ENCODE data around the gene ZNF710.

GRCh38 chr15:90031231-90031791 is 30.2 kb downstream of the ZNF710 start:
- TF ChIP-seq ZNF558 (CRISPR knock-in tag; IDR thresholded peaks at IDR 0.05; ENCODE audit: borderline replicate concordance) (no peak), POLR2A (IDR thresholded peaks at IDR 0.05; ENCODE audit: insufficient read depth in 1 of 2, low read depth in 2 of 2, low read length in 2 of 2) (no peak), REST (IDR thresholded peaks at IDR 0.05; ENCODE audit: borderline replicate concordance in 1 of 2, low read depth in 1 of 2, low read length in 2 of 2) (no peak), EZH2 (conservative IDR thresholded peaks at IDR 0.05; ENCODE audit: low read depth, low read length) (no peak), EP300 (IDR thresholded peaks at IDR 0.05; ENCODE audit: low read depth in 2 of 2, low read length in 2 of 2) (no peak), EP300 (CRISPR knock-in tag; IDR thresholded peaks at IDR 0.05; ENCODE audit: borderline replicate concordance) (no peak), CREM (IDR thresholded peaks at IDR 0.05) (no peak), CREM (CRISPR knock-in tag; IDR thresholded peaks at IDR 0.05) (no peak), ZNF879 (CRISPR knock-in tag; IDR thresholded peaks at IDR 0.05) (no peak), PRMT3 (CRISPR knock-in tag; IDR thresholded peaks at IDR 0.05; ENCODE audit: borderline replicate concordance, low read depth) (no peak)
- TF ChIP-seq, protein P1, sequence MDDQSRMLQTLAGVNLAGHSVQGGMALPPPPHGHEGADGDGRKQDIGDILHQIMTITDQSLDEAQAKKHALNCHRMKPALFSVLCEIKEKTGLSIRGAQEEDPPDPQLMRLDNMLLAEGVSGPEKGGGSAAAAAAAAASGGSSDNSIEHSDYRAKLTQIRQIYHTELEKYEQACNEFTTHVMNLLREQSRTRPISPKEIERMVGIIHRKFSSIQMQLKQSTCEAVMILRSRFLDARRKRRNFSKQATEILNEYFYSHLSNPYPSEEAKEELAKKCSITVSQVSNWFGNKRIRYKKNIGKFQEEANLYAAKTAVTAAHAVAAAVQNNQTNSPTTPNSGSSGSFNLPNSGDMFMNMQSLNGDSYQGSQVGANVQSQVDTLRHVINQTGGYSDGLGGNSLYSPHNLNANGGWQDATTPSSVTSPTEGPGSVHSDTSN (CRISPR knock-in tag; IDR thresholded peaks at IDR 0.05; ENCODE audit: borderline replicate concordance), result no peak
- TF ChIP-seq, protein P2, sequence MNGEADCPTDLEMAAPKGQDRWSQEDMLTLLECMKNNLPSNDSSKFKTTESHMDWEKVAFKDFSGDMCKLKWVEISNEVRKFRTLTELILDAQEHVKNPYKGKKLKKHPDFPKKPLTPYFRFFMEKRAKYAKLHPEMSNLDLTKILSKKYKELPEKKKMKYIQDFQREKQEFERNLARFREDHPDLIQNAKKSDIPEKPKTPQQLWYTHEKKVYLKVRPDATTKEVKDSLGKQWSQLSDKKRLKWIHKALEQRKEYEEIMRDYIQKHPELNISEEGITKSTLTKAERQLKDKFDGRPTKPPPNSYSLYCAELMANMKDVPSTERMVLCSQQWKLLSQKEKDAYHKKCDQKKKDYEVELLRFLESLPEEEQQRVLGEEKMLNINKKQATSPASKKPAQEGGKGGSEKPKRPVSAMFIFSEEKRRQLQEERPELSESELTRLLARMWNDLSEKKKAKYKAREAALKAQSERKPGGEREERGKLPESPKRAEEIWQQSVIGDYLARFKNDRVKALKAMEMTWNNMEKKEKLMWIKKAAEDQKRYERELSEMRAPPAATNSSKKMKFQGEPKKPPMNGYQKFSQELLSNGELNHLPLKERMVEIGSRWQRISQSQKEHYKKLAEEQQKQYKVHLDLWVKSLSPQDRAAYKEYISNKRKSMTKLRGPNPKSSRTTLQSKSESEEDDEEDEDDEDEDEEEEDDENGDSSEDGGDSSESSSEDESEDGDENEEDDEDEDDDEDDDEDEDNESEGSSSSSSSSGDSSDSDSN (CRISPR knock-in tag; IDR thresholded peaks at IDR 0.05), result no peak

All from HepG2 (cell line).